Chondrocyte (in vitro differentiated cells): ENCODE results near the gene ABCG8. TPM values are rescaled to one million over a fixed set of nuclear protein-coding genes. Genes with fewer than 3 reads are reported as not detected.

Source experiments
- DNase-seq: peaks from one replicate; pipeline ENCODE4 v3.0.0; 2021; ENCODE audit warnings: mixed read lengths, low spot score
- H3K27ac Mint-ChIP-seq: one replicate; pipeline ENCODE4 v1.8.0; 2021; ENCODE audit warnings: mild to moderate bottlenecking, moderate library complexity, mixed read lengths; ENCODE audit not compliant: unreplicated experiment
- H3K27me3 Mint-ChIP-seq: 2 replicates; pipeline ENCODE4 v1.8.0; 2021; ENCODE audit warnings: low read depth, mixed read lengths
- H3K36me3 Mint-ChIP-seq: 2 replicates; pipeline ENCODE4 v1.8.0; 2021; ENCODE audit warnings: low read depth, mixed read lengths
- H3K4me1 Mint-ChIP-seq: 2 replicates; pipeline ENCODE4 v1.8.0; 2021; ENCODE audit warnings: low read depth, mild to moderate bottlenecking, mixed read lengths
- H3K4me3 Mint-ChIP-seq: one replicate; pipeline ENCODE4 v1.8.0; 2021; ENCODE audit warnings: mild to moderate bottlenecking, moderate library complexity, mixed read lengths; ENCODE audit not compliant: unreplicated experiment
- H3K9me3 Mint-ChIP-seq: 2 replicates; pipeline ENCODE4 v1.8.0; 2021; ENCODE audit warnings: low read depth, mixed read lengths
- total RNA-seq: library from RNA; stranded (reverse); gene quantifications from 3 replicates; pipeline ENCODE4 v1.2.1, GENCODE V29; 2021
- TF ChIP-seq, protein P1 (sequence below): fragments of 200-600 bp; sonication (generic); IDR thresholded peaks from 2 replicates; pipeline ENCODE4 v1.5.0; 2021; ENCODE audit warnings: antibody characterized with exemption, mild to moderate bottlenecking, moderate library complexity

ABCG8 gene
- total RNA-seq, 1 donor from 2014 or later, result not detected

DNA sequence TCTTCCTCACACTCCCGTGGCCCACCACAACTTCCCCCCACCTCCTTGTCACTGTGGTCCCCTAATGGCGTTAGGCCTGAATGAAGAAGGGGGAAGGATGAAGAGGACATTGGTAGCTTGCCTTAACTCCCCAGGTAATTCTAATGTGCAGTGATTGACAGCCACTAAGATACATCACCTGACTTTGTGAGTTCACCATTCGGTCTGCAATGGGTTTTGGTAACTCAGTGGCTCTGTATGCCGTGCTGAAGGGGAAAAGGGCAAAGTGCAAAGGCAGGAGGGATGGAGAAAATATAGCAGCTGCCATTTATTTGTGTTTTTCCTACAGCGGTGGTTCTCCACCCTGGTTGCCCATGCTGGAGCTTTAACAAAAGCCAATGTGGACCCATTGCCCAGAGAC lies 42.2 kb downstream of the ABCG8 start:
- H3K4me1 Mint-ChIP-seq, result peaks cover 2% of the 10 kb centered on the region
- H3K9me3 Mint-ChIP-seq, result no peaks in the 10 kb centered on the region
- no peaks in the 10 kb centered on the region for H3K36me3 Mint-ChIP-seq
- H3K4me3 Mint-ChIP-seq, result no peak overlapping the region
- H3K27me3 Mint-ChIP-seq, result no peaks in the 10 kb centered on the region
- no peak for DNase-seq
- TF ChIP-seq, protein P1, sequence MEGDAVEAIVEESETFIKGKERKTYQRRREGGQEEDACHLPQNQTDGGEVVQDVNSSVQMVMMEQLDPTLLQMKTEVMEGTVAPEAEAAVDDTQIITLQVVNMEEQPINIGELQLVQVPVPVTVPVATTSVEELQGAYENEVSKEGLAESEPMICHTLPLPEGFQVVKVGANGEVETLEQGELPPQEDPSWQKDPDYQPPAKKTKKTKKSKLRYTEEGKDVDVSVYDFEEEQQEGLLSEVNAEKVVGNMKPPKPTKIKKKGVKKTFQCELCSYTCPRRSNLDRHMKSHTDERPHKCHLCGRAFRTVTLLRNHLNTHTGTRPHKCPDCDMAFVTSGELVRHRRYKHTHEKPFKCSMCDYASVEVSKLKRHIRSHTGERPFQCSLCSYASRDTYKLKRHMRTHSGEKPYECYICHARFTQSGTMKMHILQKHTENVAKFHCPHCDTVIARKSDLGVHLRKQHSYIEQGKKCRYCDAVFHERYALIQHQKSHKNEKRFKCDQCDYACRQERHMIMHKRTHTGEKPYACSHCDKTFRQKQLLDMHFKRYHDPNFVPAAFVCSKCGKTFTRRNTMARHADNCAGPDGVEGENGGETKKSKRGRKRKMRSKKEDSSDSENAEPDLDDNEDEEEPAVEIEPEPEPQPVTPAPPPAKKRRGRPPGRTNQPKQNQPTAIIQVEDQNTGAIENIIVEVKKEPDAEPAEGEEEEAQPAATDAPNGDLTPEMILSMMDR, result no peak
- no peak overlapping the region for H3K27ac Mint-ChIP-seq

DNA sequence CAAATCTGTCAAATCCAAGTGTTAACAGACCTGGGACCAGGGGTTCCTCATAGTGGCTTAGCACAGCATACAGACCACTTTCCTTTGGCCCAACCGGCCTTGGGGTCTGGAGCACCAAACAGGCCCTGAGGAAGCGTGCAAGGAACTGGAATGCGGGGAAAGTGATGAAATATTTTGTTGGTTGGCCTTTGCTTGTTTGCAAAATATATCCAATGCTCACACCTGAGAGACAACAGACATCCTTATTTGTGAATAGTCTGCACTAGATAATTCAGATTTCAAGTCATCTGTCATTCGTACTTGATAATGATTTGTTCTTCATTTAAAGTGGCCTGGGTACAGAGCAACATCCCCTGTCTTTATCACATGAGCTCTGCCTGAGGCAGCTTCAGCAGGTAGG lies 43.5 kb downstream of the ABCG8 start:
- DNase-seq, result no peak
- TF ChIP-seq, protein P1, result no peak
- no peak overlapping the region for H3K27ac Mint-ChIP-seq
- peaks cover 2% of the 10 kb centered on the region for H3K4me1 Mint-ChIP-seq
- H3K27me3 Mint-ChIP-seq, result no peaks in the 10 kb centered on the region
- H3K9me3 Mint-ChIP-seq, result no peaks in the 10 kb centered on the region
- H3K4me3 Mint-ChIP-seq, result no peak overlapping the region
- H3K36me3 Mint-ChIP-seq, result peaks cover 2% of the 10 kb centered on the region

DNA sequence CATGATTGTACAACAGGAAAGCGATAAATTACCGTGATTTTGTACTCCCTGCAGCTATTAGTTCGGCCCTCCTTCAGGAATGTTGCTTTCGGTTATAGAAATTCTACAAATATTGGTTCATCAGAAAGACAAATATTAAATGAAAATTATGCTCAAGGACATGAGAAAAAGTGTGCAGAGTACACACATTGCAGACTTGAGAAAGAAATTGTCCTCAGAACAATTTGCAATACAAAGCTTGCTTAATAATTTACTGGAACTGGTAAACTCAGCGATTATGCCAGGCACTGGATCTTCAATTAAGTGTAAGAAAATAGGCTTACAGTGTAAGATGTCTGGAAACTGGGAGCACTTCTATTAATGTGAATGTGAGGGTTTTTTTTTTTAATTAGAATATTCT lies 45.9 kb downstream of the ABCG8 start:
- DNase-seq, result no peak
- H3K36me3 Mint-ChIP-seq, result peaks cover 17% of the 10 kb centered on the region
- H3K4me1 Mint-ChIP-seq, result no peaks in the 10 kb centered on the region
- TF ChIP-seq, protein P1, result no peak
- no peaks in the 10 kb centered on the region for H3K9me3 Mint-ChIP-seq
- no peaks in the 10 kb centered on the region for H3K27me3 Mint-ChIP-seq
- H3K27ac Mint-ChIP-seq, result no peak overlapping the region
- no peak overlapping the region for H3K4me3 Mint-ChIP-seq

DNA sequence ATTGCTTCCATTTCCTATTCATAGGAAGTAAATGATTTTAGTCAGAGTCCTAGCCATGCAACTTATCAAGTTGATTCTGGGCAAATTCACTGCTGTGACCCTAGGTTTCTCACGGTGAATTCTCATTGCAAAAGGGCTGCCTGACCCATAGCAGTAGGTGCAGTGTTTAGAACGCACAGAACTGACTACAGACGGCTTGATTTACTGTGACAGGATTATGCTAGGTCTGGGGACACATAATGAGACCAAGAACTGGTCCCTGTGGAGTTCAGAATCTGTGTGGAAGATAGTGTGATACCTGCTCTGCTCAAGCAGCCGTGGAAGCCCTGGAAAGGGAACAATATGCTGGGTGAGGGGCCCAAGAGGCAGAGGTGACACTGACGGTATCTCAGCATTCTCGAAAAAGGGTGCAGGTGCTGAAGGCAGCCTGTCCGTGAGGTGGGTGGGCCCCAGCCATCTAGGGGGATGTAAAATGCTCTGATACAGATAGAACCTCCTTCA lies 46.4 kb downstream of the ABCG8 start:
- TF ChIP-seq, protein P1, result no peak
- H3K9me3 Mint-ChIP-seq, result no peaks in the 10 kb centered on the region
- no peak for DNase-seq
- no peak overlapping the region for H3K27ac Mint-ChIP-seq
- no peaks in the 10 kb centered on the region for H3K4me1 Mint-ChIP-seq
- peaks cover 17% of the 10 kb centered on the region for H3K36me3 Mint-ChIP-seq
- no peak overlapping the region for H3K4me3 Mint-ChIP-seq
- H3K27me3 Mint-ChIP-seq, result no peaks in the 10 kb centered on the region

DNA sequence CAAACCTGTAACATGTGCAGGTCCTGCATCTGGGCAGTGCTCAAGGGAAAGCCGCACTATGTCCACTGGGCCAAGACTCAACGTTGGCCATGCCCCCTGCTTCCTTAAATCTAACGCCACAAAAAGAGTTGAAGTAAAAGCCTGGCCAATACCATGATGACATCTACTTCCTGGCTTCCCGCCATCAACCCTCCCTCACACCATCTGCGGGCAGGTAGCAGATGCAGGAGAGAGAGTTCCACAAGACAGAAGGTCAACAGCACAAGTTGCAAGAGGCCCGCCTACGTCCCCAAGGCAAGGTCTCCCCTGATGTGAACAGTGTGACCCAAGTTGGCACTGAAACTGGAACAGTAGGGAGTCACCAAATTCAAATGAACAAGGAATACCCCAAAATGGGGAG lies 48.4 kb downstream of the ABCG8 start:
- no peaks in the 10 kb centered on the region for H3K27me3 Mint-ChIP-seq
- H3K36me3 Mint-ChIP-seq, result peaks cover 26% of the 10 kb centered on the region
- H3K4me3 Mint-ChIP-seq, result no peak overlapping the region
- H3K9me3 Mint-ChIP-seq, result no peaks in the 10 kb centered on the region
- no peak overlapping the region for H3K27ac Mint-ChIP-seq
- peaks cover 2% of the 10 kb centered on the region for H3K4me1 Mint-ChIP-seq
- TF ChIP-seq, protein P1, result no peak
- DNase-seq, result no peak
